HG02759 (cell line): Measurements from ENCODE around the gene ZNF578.
"Not testable (repeated sequence)": the region's sequence is repeated elsewhere in the genome, so short reads cannot be mapped to it uniquely, and the experiment has no call there.

Experiments
- ATAC-seq: cut with Tn5 transposase; IDR thresholded peaks from one replicate; pipeline ENCODE4 v1.9.1; 2021; ENCODE audit warnings: mild to moderate bottlenecking, moderate library complexity; ENCODE audit not compliant: unreplicated experiment

The ZNF578 gene

DNA sequence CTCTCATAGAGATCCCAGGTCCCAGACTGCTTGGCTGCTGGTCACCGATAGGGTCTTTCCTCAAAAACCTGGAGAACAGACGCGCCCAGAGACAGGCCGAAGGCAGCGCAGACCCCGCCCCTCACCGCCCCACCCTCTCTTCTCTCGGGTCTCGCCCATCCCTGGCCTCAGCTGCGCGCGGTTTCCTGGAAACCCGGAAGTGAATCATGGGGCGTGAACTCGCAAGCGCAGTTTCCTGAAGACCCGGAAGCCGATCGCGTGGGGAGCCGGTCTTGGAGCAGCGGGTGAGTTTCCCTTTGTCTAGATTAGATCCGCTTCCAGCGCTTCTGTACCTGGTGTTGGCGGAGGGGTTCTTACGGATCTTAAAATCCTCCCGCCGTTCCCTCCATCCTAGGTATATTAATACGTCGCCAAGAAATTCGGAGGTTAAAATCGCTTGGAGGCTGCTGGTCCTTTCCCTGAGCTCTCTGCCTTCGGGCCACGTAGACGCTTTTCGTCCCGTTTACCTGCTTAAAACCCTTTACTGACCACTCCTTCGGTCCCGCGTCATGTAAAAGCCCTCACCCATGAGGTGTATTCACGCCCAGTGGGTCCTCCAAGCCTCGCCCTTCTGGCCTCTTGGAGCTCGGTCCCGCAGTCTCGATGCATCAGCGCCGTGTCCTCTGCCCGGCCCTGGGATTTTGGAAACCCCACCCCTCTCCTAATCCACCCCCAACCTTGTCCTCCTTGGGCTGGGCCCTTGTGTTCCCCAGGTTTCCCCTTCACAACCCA is at the start of gene ZNF578:
Gene ZNF578, plus strand, starts transcription at position 230 of the 771 bp plus-strand sequence. CDS start 48,293 bp downstream, outside the sequence.
- no peak for ATAC-seq

DNA sequence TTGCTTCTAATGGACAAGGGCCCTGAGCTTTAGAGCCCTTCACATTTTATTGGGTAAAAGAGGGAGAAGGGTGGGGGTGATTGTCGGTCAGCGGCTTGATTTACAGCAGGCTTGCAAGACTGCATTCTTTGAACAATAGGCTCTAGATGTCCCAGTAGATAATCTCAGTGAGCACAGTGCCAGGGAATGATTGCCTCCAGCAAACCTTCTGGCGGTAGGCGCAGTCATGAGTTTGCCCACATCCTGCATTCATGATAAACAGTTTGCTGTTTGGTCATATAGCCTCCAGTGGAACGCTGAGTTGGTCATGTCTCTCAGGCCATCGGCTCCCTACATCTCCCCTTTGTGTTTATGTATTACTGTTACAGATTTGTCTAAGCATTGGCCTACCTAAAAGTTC is 43.1 kb upstream of the ZNF578 start:
- no peak for ATAC-seq

DNA sequence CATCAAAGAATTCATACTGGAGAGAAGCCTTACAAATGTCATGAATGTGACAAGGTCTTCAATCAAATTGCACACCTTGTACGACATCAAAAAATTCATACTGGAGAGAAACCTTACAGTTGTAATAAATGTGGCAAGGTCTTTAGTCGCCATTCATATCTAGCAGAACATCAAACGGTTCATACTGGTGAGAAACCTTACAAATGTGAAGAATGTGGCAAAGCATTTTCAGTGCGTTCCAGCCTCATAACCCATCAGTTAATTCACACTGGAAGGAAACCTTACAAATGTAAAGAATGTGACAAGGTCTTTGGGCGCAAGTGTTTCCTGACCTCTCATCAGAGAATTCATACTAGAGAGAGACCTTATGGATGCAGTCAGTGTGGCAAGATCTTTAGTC is 37.6 kb upstream of the ZNF578 start:
- ATAC-seq = no peak

DNA sequence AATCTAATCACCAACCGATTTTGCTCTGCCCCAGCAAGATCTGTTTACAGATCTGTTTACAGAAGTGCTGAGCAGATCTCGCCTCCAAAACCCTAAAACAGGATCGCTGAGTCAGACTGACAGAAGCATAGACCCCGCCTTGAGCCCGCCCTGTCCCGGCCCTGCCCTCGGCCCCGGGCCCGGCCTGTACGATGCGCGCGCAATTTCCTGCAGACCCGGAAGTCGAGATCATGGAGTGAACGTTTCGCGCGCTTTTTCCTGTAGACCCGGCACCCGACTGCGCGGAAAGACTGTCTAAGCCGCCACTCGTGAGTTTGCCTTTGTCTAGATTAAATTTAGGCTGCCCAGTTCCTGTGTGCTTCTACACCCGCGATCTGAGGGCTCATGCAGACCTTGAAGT is 24.4 kb upstream of the ZNF578 start, which contains the start of gene ZNF534:
Gene ZNF534, plus strand, starts transcription at position 212 of the 400 bp plus-strand sequence. CDS start 2,327 bp downstream, outside the sequence.
- no peak for ATAC-seq

DNA sequence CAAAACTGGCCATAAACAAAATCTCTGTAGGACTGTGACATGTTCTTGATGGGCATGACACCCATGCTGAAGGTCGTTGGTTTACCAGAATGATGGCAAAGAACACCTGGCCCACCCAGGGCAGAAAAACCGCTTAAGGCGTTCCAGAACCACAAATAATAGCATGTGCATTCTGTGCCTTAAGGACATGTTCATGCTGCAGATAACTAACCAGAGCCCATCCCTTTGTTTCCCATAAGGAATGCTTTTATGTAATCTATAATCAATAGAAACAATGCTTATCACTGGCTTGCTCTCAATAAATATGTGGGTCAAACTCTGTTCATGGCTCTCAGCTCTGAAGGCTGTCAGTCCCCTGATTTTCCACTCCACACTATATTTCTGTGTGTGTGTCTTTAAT is 11.2 kb upstream of the ZNF578 start:
- no peak for ATAC-seq

DNA sequence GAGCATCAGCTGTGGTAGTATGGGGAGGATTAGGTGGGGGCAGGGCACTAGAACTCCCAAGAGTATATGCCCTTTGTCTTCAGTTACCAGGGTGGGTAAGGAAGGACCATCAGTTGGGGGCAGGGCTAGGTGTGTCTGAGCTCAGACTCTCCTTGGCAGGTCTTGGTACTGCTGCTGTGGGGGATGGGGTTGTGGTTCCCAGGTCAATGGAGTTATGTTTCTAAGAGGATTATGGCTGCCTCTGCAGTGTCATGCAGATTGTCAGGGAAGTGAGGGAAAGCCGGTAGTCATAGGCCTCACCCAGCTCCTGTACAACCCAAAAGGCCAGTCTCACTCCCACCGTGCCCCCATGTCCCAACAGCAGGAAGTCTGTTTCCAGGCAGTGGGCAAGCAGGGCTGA is 8.8 kb upstream of the ZNF578 start:
- ATAC-seq = no peak

GRCh38 chr19:52451241-52451640 is 2.1 kb upstream of the ZNF578 start:
- no peak for ATAC-seq

DNA sequence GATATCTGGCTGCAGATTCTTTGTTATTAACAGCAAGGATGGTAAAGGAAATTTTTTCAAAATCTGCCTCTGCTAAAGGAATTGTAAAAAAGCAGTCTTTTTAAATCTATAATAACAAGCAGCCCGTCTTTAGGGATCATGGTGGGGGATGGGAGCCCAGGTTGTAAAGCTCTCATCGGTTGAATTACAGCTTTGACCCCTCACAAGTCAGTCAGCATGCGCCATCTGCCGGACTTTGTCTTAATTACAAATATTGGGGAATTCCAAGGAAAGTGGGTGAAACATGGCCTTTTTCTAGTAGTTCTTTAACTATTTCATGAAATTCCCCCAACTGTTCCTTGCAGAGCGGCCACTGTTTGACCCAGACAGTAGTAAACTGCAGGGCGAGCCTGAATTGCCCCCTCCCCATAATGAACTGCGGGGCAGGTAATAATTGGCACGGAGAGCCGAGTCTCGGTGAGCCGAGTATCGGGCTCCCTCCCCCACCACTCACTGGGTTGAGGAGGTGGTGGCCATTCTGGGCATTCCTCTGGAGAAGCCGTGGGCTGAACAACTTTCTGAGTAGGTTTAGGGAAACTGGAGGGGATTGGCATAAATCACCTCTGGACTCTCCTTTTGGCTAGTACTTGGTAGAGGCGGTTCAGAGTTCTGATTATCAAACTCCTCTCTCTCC is 11.6 kb downstream of the ZNF578 start:
- ATAC-seq = no peak

- ATAC-seq = no peak
Measured at GRCh38 chr19:52473655-52474350, 20.4 kb downstream of the ZNF578 start.

- no peak for ATAC-seq
Measured at GRCh38 chr19:52474351-52475127, 21.2 kb downstream of the ZNF578 start.

DNA sequence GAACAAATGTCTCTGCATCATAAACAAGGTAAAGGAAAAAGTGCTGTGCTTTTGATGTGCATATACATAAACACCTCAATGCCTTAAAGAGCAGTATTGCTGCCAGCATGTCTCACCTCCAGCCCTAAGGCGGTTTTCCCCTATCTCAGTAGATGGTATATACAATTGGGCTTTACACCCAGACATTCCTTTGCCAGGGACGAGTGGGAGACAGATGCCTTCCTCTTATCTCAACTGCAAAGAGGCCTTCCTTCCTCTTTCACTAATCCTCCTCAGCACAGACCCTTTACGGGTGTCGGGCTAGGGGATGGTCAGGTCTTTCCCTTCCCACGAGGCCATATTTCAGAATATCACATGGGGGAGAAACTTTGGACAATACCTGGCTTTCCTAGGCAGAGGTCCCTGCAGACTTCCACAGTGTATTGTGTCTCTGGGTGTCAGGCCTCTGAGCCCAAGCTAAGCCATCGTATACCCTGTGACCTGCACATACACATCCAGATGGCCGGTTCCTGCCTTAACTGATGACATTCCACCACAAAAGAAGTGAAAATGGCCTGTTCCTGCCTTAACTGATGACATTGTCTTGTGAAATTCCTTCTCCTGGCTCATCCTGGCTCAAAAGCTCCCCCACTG is 30.9 kb downstream of the ZNF578 start:
- not testable (repeated sequence) for ATAC-seq

DNA sequence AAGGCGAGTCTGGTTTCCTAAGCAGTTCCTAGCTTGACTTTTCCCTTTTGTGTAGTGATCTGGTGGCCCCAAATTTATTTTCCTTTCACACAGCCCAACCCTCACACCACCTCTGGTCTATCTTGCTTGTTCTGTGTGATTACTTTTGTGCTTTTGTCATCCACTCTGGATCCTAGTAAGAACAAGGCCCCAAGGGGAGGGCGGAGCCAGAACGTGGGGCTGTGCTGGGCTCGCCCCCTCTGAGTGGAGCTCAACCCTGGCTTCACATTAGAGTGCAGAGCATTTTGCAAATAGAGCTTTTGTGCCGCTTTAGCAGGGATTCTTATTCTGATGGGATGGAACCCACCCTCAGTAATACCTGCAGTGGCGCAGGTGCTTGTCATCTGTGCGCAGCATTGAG is 31.7 kb downstream of the ZNF578 start:
- not testable (repeated sequence) for ATAC-seq

- not testable (repeated sequence) for ATAC-seq
Measured at GRCh38 chr19:52485561-52486240, 32.3 kb downstream of the ZNF578 start.

DNA sequence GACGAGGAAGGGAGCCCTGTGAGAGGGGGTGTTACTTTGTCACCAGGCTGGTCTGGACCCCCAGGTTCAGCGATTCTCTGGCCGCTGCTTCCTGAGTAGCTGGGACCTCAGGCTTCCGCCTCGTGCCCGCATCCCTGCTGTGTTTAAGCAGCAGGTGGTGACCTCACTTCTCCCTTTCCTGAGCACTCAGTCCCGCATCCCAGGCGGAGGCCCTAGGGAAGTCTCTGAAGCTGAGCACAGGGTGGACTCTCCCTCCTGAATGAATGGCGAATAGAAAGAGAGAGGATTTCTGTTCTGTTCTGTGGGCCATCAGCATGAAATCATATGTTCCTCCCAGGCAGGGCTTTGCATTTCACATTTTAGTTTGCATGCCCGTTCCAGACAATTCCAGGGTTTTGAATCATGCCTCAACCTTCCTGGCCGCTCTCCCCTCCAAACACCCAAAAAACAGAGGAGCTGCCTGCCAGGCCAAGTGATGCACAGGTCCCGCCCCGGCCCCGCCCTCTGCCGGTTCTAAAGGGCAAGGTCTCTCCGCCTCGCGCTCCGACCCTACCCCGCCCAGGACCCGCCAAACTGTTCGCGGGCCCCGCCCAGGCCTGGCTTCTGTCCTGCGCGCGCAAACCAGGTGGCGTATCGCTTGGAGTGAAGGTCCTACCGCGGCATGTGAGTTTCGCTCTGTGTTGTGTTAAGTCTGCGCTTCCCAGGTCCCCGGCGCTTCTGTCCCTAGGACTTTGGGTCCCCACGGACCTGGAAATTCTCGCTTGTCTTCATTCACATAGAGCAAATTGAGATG is 39.0 kb downstream of the ZNF578 start:
- no peak for ATAC-seq

DNA sequence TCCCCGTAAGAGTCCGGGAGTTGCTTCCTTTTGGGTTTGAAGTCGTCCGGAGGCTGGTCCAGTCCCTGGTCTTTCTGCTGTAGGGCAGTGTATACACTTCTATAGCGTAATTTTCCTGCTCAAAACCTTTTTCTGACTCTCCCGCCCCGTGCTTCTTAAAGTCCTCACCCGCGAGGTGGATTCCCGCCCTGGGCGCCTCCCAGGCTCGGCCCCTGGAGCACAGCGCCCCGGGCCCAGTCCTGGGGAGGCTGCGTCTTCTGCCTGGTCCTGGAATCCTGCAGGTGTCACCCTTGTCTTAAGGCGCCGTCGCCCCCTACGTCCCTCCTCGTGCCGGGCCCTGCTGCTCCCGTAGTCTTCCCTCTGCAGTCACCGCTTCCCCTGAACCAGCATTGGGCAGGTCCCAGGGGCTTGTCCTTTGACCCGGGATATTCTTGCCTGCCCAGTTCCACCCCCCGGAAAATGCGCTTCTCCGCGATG is 39.7 kb downstream of the ZNF578 start:
- no peak for ATAC-seq

GRCh38 chr19:52494518-52494917 is 41.2 kb downstream of the ZNF578 start:
- ATAC-seq = no peak

DNA sequence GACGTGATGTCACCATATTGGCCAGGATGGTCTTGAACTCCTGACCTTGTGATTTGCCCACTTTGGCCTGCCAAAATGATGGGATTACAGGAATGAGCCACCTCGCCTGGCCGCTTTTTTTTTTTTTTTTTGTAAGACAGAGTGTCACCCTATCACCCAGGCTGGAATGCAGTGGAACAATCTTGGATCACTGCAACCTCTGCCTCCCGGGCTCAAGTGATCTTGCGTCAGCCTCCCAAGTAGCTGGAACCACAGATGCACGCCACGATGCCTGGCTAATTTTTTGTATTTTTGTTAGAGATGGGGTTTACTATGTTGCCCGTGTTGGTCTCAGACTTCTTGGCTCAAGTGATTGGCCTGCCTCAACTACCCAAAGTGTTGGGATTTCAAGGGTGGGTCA is 45.2 kb downstream of the ZNF578 start:
- no peak for ATAC-seq

GRCh38 chr19:52500474-52500873 is 47.1 kb downstream of the ZNF578 start:
- not testable (repeated sequence) for ATAC-seq

- ATAC-seq = not testable (repeated sequence)
Measured at GRCh38 chr19:52500991-52501390, 47.6 kb downstream of the ZNF578 start.
